ENCODE data around the gene ALAS2.

ALAS2 gene, protein sequence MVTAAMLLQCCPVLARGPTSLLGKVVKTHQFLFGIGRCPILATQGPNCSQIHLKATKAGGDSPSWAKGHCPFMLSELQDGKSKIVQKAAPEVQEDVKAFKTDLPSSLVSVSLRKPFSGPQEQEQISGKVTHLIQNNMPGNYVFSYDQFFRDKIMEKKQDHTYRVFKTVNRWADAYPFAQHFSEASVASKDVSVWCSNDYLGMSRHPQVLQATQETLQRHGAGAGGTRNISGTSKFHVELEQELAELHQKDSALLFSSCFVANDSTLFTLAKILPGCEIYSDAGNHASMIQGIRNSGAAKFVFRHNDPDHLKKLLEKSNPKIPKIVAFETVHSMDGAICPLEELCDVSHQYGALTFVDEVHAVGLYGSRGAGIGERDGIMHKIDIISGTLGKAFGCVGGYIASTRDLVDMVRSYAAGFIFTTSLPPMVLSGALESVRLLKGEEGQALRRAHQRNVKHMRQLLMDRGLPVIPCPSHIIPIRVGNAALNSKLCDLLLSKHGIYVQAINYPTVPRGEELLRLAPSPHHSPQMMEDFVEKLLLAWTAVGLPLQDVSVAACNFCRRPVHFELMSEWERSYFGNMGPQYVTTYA

DNA sequence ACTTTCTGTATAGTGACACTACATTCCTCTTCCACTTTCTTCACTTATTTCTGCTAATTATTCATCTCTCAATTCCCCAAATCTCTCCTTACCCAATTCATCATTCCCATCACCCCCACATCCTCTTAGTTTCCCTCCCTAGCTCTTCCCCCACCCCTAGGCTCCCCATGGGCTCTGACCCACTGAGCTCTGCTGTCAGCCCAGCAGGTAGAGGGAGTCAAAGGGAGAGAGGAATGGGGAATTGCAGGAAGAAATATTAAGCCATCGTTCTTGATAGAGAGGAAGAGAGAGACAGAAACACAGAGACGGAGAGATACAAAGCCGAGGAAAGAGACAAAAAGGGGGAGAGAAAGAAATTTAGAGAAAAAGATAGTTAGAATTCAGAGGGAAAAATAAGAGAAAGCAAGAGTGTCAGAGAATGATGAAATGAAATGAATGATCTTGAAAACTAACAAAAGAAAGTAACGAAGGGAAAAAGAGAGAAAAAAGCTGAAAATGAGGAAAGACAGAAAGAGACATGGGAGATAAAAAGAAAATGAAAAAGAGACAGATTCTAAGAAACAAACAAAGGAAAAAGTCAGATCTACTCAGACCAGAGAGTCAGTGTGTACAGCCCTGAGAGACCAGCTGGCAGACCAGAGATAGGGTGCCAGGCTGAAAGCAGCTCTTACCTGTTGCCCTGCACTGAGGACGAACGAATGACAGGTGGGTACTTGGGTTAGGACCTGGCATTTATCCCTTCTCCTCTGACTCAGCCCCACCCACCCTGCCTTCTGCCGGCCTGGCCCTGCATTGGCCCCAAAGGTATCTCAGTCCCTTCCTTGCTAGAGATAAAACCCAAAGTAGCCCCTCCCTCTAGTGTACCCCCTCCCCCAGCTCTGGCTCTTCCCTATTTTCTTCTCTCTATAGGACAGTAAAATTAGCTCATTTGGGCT lies at the start of gene ALAS2:
ALAS2 (minus strand) TSS at position 707 of the 935 bp plus-strand sequence. CDS start 4,977 bp downstream, outside the sequence.
- in situ Hi-C loops (cut with MboI; ENCODE audit: low sequenced_read_pairs) = no loop called here

DNA sequence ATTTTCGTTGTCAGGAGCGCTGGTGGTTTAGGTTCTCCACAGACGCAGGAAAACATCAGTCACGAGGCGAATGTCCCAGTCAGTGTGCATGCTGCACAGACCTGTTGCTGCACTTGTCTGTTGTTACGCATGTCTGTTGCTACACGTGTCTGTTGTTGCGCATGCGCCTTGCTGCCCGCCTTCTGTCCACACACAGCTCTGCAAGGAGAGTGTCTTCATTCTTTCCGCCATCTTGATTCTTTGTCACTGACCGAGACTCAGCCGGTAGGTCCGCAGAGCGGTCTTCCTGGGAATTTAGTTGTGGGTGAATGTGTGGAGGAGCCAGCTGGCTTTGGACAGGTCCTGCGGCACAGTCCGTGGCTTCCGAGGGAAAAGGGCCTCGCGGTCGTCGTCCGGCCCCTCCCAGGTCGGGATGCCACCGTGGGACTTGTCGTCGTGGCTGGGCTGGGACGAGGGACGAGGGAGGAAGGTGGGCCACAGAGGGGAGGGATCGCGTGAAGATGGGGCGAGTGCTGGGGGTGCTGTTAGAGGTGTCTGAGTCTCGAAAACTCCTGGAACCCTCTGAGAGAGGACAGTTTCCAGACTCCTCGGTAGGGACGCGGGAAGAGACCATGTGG lies 44.2 kb upstream of the ALAS2 start, which contains the start of gene PAGE2B:
PAGE2B (plus strand) TSS at position 180 of the 617 bp plus-strand sequence. CDS start 1,012 bp downstream, outside the sequence.
- in situ Hi-C loops (cut with MboI; ENCODE audit: low sequenced_read_pairs) = loop anchor here (25.0 kb wide), 1 partner anchor 188 kb away; no protein-coding TSS in a partner anchor

DNA sequence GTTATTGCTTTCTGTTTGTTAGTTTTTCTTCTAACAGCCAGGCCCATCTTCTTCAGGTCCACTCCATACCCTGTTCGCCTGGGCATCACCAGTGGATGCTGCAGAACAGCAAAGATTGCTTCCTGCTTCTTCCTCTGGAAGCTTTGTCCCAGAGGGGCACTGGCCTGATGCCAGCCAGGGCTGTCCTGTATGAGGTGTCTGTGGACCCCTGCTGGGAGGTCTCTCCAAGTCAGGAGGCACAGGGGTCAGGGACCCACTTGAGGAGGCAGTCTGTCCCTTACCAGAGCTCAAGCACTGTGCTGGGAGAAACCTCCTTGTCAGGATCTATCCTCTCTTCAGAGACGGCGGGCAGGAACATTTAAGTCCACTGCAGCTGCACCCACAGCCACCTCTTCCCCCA lies 41.5 kb upstream of the ALAS2 start:
- in situ Hi-C loops (cut with MboI; ENCODE audit: low sequenced_read_pairs) = loop anchor here (25.0 kb wide), 1 partner anchor 185 kb away; no protein-coding TSS in a partner anchor

DNA sequence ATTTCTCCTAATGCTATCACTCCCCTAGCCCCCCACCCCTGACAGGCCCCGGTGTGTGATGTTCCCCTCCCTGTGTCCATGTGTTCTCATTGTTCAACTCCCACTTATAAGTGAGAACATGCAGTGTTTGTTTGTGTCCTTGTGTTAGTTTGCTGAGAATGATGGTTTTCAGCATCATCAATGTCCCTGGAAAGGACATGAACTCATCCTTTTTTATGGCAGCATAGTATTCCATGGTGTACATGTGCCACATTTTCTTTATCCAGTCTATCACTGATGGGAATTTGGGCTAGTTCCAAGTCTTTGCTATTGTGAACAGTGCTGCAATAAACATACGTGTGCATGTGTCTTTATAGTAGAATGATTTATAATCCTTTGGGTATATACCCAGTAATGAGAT lies 36.4 kb upstream of the ALAS2 start:
- in situ Hi-C loops (cut with MboI; ENCODE audit: low sequenced_read_pairs) = loop anchor here (25.0 kb wide), 1 partner anchor 180 kb away; no protein-coding TSS in a partner anchor

DNA sequence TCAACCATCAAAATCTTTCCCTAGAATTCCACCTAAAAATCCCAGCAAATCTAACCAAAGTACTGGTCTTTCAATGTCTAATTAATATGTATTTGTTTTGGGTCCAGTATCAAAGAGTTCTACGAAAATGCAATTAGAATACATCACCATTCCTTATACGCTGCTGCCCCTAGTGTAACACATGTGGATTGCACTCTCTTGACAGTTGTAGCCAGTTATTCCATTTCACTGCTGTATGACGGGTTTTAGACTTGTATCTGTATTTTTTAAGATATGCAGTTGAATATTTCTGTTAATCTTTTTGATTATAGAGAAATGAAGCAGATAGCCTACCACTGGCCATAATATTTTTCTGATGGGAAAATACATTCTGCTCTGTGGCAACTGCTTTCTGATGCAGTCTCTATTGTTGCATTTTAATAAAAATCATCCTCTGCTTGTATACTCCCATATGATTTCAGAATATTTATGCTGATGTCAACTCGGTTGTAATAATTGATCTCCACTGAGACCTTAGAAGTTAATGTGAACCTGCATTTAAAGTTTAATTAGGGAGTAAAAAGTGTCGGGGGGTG lies 27.0 kb upstream of the ALAS2 start:
- in situ Hi-C loops (cut with MboI; ENCODE audit: low sequenced_read_pairs) = loop anchor here (25.0 kb wide), 1 partner anchor 170 kb away; no protein-coding TSS in a partner anchor

DNA sequence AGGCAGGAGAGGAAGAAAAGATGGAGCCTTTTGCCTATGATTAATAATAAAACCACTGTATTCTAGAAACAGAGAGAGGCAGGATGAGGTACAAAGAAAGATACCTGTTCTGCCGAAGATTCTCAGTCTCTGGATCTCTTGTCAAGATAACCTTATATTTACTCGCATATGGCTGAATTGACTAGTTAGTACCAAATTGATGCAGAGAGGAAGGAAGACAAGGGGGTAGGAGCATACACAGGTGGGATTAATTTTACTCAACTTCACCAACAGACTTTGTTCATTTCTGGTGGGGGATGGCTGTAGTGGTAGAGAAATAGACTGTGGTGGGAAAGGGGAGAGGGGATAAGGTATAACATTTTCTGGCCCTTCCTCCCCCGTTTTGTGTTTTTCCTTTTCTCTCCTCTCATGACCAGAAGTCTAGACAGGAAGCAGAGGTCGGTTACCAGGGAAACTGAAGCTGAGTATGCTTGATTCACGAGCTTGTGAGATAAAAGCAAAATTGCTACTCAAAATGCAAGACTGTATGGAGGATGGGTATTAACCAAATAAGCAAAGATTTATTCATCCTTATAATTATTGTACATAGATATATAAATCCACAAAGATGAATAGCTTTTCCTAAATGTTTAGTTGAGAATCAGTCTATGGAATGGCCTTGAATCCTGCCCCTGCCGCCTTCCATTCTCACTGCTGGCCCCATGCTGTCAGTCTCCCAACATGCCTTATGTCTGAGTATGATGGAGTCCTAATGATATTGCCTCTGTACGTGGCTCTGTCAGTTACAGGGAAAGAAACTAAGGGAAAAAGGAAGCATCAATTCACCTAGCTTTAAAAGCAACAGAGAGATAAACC lies 26.3 kb upstream of the ALAS2 start:
- in situ Hi-C loops (cut with MboI; ENCODE audit: low sequenced_read_pairs) = loop anchor here (25.0 kb wide), 1 partner anchor 170 kb away; no protein-coding TSS in a partner anchor

DNA sequence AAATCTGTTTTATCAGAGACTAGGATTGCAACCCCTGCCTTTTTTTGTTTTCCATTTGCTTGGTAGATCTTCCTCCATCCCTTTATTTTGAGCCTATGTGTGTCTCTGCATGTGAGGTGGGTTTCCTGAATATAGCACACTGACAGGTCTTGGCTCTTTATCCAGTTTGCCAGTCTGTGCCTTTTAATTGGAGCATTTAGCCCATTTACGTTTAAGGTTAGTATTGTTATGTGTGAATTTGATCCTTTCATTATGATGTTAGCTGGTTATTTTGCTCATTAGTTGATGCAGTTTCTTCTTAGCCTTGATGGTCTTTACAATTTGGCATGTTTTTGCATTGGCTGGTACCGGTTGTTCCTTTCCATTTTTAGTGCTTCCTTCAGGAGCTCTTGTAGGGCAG lies 19.8 kb upstream of the ALAS2 start:
- in situ Hi-C loops (cut with MboI; ENCODE audit: low sequenced_read_pairs) = loop anchor here (25.0 kb wide), 1 partner anchor 163 kb away; no protein-coding TSS in a partner anchor

DNA sequence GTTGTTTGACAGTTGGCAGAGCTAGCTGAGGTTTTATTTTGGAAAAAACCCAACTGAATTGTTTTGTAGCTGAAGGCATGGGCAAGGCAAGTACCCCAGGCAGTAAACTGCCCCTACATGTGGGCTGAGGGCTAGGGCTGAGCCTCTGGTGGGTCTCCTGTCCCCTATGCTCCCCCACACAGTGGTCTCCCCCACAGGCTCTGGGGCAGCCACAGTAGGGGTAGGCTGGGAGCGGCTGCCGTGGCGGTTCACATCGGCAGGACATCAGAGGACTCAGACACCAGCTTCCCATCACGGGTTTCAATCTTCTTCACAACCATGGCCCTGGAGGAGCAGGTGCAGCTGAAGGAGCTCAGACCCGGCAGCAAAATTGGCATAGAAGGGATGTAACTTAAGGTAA lies 10.7 kb upstream of the ALAS2 start:
- in situ Hi-C loops (cut with MboI; ENCODE audit: low sequenced_read_pairs) = no loop called here

DNA sequence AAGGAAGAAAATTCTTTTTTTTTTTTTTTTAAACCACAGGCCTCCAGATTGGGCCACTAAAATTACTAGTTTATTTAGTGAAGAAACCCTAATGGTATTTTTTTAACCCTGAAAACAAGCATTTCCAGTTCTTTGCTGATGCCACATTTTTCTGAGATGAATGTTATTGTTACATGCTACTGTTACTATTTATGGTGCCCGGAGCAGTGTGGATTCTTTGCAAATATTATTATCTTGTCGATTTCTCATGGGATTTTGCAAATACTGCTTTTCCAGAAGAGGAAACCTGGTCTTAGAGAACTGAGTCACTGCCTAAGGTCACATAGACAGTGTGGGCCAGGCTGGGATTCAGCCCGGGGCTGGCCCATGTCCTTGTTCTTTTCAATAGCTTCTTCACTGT lies 8.7 kb upstream of the ALAS2 start:
- in situ Hi-C loops (cut with MboI; ENCODE audit: low sequenced_read_pairs) = no loop called here

DNA sequence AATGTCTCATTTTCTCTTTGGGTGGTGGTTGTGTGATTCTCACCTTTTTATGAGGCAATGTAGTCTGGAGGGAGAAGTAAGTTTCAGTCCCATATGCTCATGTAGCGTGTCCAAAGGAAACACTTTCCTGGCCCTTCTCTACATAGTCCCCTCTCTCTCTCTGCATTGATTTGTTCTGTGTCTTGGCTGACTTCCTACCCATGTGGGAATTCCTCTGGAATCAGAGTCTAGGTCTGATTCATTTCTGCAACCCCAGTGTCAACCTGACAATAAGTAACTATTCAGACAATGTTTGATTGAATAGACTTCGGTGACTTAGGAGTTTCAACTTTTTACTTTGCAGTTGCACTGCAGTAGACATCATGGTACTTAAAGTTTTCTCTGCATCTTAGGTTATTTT lies 2.7 kb upstream of the ALAS2 start:
- in situ Hi-C loops (cut with MboI; ENCODE audit: low sequenced_read_pairs) = no loop called here

DNA sequence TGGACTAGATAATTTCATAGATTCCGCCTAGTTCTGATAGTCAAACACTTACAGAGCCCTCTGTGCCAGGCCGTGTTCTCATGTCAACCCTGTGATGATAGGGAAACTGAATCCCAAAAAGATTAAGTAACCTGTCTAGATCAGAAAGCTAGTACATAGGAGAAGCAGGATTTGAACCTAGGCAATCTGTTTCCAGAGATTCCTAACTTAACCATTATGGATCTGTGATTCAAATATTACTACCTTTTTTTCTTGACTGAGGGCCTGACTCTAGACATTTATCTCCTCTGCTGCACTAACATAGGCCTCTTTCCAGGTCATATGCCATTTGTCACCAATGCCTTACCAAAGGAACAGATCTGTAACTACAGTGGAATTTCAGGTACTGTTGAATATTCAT lies 1.5 kb downstream of the ALAS2 start:
- in situ Hi-C loops (cut with MboI; ENCODE audit: low sequenced_read_pairs) = no loop called here

DNA sequence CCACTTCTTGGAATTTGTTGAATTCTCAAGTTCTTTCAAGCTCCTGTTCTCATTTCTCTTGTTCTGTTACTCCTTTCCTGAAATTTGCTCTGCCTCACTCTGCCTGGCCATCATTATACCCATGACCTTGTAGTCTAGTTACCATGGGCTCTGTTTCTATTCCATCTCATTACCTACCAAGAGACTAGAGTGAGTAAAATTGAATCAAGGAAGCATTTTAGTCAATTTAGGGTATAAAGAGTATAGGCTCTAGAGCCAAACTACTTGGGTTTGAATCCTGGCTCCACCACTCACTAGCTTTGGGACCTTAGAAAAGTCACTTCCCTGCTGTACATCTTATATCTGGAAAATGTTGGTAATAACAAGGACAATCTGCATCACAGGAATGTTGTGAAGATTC lies 2.2 kb downstream of the ALAS2 start:
- in situ Hi-C loops (cut with MboI; ENCODE audit: low sequenced_read_pairs) = no loop called here

DNA sequence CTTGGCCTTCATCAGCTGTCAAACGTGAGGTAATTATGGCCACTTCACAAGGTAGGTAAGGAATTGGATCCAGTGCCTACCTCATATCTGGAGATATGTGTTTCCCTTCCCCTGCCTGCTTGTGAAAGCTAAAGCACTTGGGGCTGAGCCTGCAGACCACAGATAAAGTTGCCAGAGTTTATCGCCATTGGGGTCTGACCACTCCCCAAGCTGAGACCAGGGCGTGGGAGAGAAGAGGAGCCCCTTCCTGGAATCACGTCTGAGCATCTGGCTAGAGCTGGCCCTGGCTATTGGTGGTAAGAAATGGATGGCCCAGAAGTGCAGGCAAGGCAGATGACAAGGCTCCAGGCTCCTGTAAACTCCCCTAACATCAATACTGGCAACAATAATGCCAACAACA lies 2.7 kb downstream of the ALAS2 start:
- in situ Hi-C loops (cut with MboI; ENCODE audit: low sequenced_read_pairs) = no loop called here

DNA sequence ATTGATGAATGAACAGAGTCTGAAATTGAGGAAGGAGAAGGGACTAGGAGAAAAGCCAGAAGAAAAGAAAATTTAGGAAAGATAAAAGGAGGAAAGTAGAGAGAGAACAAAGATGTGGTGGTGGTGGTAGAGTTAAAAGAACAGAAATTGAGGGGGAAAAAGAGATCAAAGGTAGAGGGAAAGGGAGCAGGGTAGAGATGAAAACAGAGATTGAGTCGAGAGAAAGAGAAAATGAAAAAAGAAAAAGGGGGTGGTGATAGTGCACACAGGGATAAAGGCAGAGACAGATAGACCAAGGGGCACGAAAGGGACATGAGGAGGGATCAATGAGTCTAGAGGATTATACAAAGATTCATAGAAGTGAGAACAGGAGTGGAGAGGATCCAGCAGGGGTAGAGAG lies 3.9 kb downstream of the ALAS2 start:
- in situ Hi-C loops (cut with MboI; ENCODE audit: low sequenced_read_pairs) = no loop called here

DNA sequence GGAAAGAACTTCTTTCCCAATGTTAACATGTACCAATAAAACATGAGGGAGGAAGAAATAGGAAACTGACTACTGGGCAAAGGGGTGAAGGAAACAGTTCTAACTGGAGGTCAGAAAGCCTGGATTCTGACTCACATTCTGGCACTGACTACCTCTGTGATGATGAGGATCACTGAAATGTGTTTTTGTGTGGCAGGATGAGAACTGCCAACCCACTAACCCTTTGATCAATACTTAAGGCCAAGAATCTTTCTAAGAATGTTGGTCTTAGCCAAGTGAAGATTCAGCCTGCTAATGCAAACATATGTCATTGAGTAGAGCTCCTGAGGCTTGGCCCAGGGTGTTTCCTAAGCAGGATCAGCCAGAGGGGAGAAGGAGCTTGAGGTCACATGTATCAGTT lies 4.6 kb downstream of the ALAS2 start:
- in situ Hi-C loops (cut with MboI; ENCODE audit: low sequenced_read_pairs) = no loop called here

DNA sequence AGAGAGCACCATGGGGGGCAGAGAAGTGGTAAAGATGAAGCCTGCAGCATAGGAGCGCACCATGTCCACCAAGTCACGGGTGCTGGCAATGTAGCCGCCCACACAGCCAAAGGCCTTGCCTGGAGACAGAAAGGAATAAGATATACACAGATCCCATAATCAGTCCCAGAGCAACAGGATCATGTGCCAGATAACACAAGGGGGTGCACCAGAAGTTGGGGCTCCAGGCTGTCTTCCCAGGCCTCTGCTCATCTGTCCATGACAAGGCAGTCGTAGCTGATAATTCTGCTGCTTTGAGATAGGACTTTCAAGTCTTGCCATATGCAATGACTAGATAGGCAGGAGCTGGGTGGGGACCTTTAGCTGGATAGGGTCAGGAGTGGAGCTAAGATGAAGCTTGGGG lies 15.9 kb downstream of the ALAS2 start:
- in situ Hi-C loops (cut with MboI; ENCODE audit: low sequenced_read_pairs) = no loop called here

DNA sequence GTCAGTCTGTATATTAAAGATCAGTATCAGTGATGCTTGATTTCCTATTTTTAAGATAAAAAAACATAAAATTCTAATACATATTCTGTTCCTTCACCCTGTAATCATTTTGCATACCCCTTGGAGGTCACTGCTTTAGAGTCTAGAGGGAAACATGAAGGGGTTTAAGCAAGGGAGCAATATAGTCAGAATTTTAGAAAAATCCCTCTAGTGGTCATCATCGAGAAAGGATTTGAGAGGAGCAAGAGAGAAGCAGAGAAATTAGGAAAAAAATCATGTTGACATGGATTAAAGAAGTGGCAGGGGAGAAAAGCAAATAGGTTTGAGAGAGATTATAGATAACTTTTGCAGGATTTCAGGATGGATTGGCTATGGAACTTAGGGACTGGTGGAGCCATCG lies 19.5 kb downstream of the ALAS2 start:
- in situ Hi-C loops (cut with MboI; ENCODE audit: low sequenced_read_pairs) = no loop called here

DNA sequence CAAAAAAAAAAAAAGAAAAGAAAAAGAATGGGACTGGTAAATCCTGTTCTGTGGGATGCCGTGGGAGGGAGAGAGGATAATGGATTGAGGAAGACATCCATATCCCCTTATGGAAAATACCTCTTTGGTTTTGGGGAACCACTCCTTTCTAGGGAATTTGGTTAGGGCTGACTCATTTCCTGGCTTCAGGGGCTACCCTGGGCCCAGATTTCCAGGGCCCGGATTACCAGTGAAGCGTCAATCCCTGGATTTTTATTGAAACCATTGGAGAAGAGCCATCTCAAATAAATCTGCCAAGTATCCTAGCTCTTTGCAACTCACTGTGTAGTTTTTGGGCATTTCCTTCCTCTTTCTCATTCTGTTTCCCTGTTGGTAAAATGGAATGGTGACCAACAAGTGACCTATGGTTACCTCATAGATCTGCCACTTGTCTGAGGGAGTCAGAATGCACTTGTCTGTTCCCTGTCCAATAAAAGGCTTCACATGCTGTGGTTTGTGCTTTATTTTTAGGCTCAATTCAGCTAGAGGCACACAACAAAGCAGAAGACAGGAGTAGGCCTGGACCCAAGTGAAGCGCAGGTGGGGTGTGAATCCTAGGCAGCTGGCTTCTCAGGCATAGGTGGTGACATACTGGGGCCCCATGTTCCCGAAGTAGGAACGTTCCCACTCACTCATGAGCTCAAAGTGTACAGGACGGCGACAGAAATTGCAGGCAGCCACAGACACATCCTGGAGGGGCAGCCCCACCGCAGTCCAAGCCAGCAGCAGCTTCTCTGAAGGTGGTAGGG lies 22.0 kb downstream of the ALAS2 start:
- in situ Hi-C loops (cut with MboI; ENCODE audit: low sequenced_read_pairs) = no loop called here
